ENCODE data around the gene PACS2. TPM values are rescaled to one million over a fixed set of nuclear protein-coding genes. Genes with fewer than 3 reads are reported as not detected.

Gene PACS2
- total and polyA plus RNA-seq, 4 experiments from 2014 or later = 1.9 to 76.6 (median 39.3) TPM

DNA sequence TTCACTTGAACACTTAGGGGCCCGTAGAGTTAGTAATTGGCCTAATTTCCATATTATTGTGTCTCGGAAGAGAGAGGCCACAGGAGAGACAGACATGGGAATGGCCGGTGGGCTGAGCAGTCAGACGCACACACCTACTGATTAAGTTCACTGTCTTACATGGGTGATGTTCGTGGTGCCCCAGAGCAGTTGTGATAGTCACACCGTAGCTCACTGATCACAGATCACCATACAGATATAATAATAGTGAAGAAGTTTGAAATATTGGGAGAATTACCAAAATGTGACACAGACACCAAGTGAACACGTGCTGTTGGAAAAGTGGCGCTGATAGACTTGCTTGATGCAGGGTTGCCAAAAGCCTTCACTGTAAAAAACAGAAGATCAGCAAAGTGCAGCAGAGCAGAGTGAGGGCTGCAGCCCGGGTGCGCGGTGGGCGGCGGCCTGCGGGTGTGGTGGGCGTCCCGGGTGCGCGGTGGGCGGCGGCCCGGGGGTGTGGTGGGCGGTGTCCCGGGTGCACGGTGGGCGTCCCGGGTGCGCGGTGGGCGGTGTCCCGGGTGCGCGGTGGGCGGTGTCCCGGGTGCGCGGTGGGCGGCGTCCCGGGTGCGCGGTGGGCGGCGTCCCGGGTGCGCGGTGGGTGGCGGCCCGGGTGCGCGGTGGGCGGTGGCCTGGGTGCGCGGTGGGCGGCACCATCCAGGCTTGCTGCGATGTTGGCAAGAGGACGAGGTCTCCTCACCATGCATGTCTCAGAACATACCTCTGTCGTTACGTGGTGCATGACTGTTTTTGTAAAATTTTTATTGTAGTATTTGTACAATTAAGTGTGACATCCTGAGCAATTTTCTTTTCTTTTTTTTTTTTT, 49.5 kb downstream of the PACS2 start:
- Mint-ChIP-seq H3K9me3 (no peaks in the 10 kb centered on the region), H3K4me3 (peak overlapping the region; percentile 20 to 85 (median 68)), H3K27ac (peak overlapping the region in 3 of 7 donors; percentile 45 to 72 (median 64)), H3K4me1 (peaks cover 5 to 11% (median 8%) of the 10 kb centered on the region in 4 donors), H3K36me3 (peaks cover 0 to 1% of the 10 kb centered on the region in 2 donors), H3K27me3 (no peaks in the 10 kb centered on the region)
- intact Hi-C loops (cut with micrococcal nuclease) = no loop called here
- CTCF ChIA-PET (ENCODE audit: partially characterized antibody) = interaction anchor here (1.4 kb wide), 1 partner anchor 126 kb away, joined by 3 read pairs; no protein-coding TSS in a partner anchor
- POLR2A ChIA-PET (ENCODE audit: partially characterized antibody) = interaction anchor here (1.2 to 2.1 kb wide), 2 partner anchors 34 to 126 kb away, joined by 3 to 7 read pairs; no protein-coding TSS in a partner anchor
- no peaks in the 10 kb centered on the region for H3K9me3 ChIP-seq (ENCODE audit: control insufficient read depth in 1 of 2, low read length in 2 of 2)
- peak; percentile 38 to 49 (median 45) for DNase-seq
- no peaks in the 10 kb centered on the region for H3K36me3 ChIP-seq (ENCODE audit: insufficient read depth, low read length)
- peaks cover 8% of the 10 kb centered on the region for H3K4me1 ChIP-seq (ENCODE audit: insufficient read depth, low read length)
- H3K27me3 ChIP-seq (ENCODE audit: insufficient read depth, low read length) = no peaks in the 10 kb centered on the region
- no peak overlapping the region for H3K4me3 ChIP-seq (ENCODE audit: low read length in 2 of 2)
- no peak overlapping the region for H3K27ac ChIP-seq (ENCODE audit: low read depth, low read length)

DNA sequence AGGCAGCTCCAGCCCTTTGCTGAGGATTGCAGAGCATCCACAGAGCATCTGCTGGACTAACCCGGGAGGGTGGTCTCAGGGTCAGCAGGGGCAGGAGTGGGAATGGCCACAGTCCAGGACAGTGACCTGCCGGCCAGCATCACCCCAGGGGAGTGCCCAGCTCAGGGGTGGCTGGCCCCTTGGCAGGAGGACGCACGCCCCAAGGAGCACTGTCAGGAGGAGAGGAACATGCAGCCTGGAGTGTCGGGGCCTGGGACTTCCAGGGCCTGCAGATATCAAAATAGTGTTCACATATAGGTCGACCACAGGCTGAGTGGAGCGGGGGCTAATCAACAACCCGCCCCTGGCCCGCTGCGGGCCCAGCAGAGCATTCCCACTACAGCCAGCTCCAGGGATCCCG, 50.6 kb downstream of the PACS2 start:
- H3K27ac Mint-ChIP-seq = no peak overlapping the region
- H3K36me3 Mint-ChIP-seq = peaks cover 0 to 1% of the 10 kb centered on the region in 2 donors
- no peaks in the 10 kb centered on the region for H3K9me3 Mint-ChIP-seq
- Histone ChIP-seq H3K9me3 (ENCODE audit: control insufficient read depth in 1 of 2, low read length in 2 of 2) (no peaks in the 10 kb centered on the region), H3K27ac (ENCODE audit: low read depth, low read length) (no peak overlapping the region), H3K4me1 (ENCODE audit: insufficient read depth, low read length) (peaks cover 8% of the 10 kb centered on the region), H3K4me3 (ENCODE audit: low read length in 2 of 2) (no peak overlapping the region), H3K36me3 (ENCODE audit: insufficient read depth, low read length) (no peaks in the 10 kb centered on the region), H3K27me3 (ENCODE audit: insufficient read depth, low read length) (no peaks in the 10 kb centered on the region)
- no peak overlapping the region for H3K4me3 Mint-ChIP-seq
- intact Hi-C loops (cut with micrococcal nuclease) = no loop called here
- peaks cover 5 to 11% (median 8%) of the 10 kb centered on the region in 4 donors for H3K4me1 Mint-ChIP-seq
- CTCF ChIA-PET (ENCODE audit: partially characterized antibody) = interaction anchor here (1.1 to 1.4 kb wide), 2 partner anchors 125 to 270 kb away, joined by 3 read pairs; no protein-coding TSS in a partner anchor
- H3K27me3 Mint-ChIP-seq = no peaks in the 10 kb centered on the region
- DNase-seq = no peak
- POLR2A ChIA-PET (ENCODE audit: partially characterized antibody) = interaction anchor here (0.9 to 2.1 kb wide), 3 partner anchors 33 to 135 kb away, joined by 3 to 7 read pairs (median 3); no protein-coding TSS in a partner anchor

DNA sequence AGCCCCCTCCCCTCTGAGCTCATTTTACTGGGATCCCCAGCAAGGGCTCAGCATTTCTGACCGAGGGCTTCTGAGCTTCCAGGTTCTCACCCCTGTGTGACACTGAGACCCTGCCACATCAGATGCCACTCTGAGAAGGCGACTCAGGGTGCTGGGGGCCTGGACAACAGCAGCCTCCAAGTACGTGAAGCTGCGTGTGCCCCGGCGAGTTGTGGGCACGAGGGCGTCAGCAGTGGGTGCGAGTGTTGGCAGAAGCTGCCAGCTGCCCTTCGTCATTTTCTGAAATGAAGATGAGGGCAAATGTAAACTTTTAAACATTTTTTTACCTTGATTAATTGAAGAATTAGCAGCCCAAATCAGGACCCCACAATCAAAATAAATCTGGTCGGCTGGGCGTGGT, 51.1 kb downstream of the PACS2 start:
- no peaks in the 10 kb centered on the region for H3K9me3 ChIP-seq (ENCODE audit: control insufficient read depth in 1 of 2, low read length in 2 of 2)
- H3K36me3 Mint-ChIP-seq = peaks cover 2 to 3% of the 10 kb centered on the region in 2 donors
- CTCF ChIA-PET (ENCODE audit: partially characterized antibody) = interaction anchor here (1.1 kb wide), 1 partner anchor 270 kb away, joined by 3 read pairs; no protein-coding TSS in a partner anchor
- intact Hi-C loops (cut with micrococcal nuclease) = no loop called here
- no peaks in the 10 kb centered on the region for H3K27me3 Mint-ChIP-seq
- no peak overlapping the region for H3K27ac Mint-ChIP-seq
- H3K4me3 Mint-ChIP-seq = no peak overlapping the region
- DNase-seq = no peak
- peaks cover 6 to 12% (median 9%) of the 10 kb centered on the region in 4 donors for H3K4me1 Mint-ChIP-seq
- H3K9me3 Mint-ChIP-seq = no peaks in the 10 kb centered on the region
- no peak overlapping the region for H3K4me3 ChIP-seq (ENCODE audit: low read length in 2 of 2)
- no peaks in the 10 kb centered on the region for H3K36me3 ChIP-seq (ENCODE audit: insufficient read depth, low read length)
- no peak overlapping the region for H3K27ac ChIP-seq (ENCODE audit: low read depth, low read length)
- no peaks in the 10 kb centered on the region for H3K27me3 ChIP-seq (ENCODE audit: insufficient read depth, low read length)
- POLR2A ChIA-PET (ENCODE audit: partially characterized antibody) = interaction anchor here (0.9 to 2.1 kb wide), 5 partner anchors 32 to 163 kb away, joined by 3 to 7 read pairs (median 3); no protein-coding TSS in a partner anchor
- H3K4me1 ChIP-seq (ENCODE audit: insufficient read depth, low read length) = peaks cover 8% of the 10 kb centered on the region

DNA sequence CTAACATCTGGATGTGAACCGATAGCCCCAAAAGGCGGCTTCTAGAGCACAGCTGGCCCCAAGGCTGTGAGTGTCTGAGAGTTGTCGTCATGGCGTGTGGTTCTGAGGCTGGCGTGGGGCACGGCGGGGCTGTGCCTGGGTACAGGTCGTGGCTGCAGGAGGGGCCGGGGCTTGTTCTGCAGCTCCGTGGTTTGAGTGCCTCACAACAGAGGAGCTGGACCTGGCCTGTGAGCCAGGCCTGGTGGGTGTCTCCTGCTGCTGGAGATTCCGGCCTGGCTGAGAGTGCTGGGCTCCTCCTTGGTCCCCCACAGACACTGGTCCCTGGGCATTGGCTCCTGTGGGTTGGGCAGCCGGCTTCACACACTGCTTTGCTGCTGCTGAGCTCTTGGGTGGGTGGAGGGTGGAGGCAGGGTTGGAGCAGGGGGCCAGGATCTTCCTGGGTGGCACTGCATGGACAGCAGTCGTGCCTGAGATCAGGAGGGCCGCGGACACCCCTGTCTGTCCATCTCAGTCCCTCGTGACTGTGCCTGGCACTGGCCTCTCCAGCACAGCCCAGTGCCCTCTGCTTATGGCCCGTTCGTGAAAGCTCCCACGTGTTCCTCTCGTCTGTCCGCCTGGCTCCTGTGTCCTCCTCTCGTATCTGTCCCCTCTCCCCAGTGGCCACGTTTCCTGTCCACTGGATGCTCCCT, 52.0 kb downstream of the PACS2 start:
- H3K27me3 Mint-ChIP-seq = no peaks in the 10 kb centered on the region
- ChIA-PET POLR2A (ENCODE audit: partially characterized antibody) (interaction anchor here (0.9 to 2.1 kb wide), 3 partner anchors 114 to 162 kb away, joined by 3 to 7 read pairs (median 3); no protein-coding TSS in a partner anchor), CTCF (ENCODE audit: partially characterized antibody) (interaction anchor here (2.9 kb wide), 1 partner anchor 123 kb away, joined by 13 read pairs; no protein-coding TSS in a partner anchor)
- no peak overlapping the region for H3K27ac Mint-ChIP-seq
- intact Hi-C loops (cut with micrococcal nuclease) = no loop called here
- no peak overlapping the region for H3K4me3 ChIP-seq (ENCODE audit: low read length in 2 of 2)
- H3K36me3 Mint-ChIP-seq = peaks cover 5% of the 10 kb centered on the region in 2 donors
- H3K36me3 ChIP-seq (ENCODE audit: insufficient read depth, low read length) = no peaks in the 10 kb centered on the region
- H3K4me3 Mint-ChIP-seq = no peak overlapping the region
- no peaks in the 10 kb centered on the region for H3K9me3 Mint-ChIP-seq
- no peak for DNase-seq
- H3K4me1 Mint-ChIP-seq = peaks cover 9 to 17% (median 13%) of the 10 kb centered on the region in 4 donors
- H3K4me1 ChIP-seq (ENCODE audit: insufficient read depth, low read length) = peaks cover 8% of the 10 kb centered on the region
- H3K9me3 ChIP-seq (ENCODE audit: control insufficient read depth in 1 of 2, low read length in 2 of 2) = no peaks in the 10 kb centered on the region
- H3K27me3 ChIP-seq (ENCODE audit: insufficient read depth, low read length) = no peaks in the 10 kb centered on the region
- H3K27ac ChIP-seq (ENCODE audit: low read depth, low read length) = no peak overlapping the region

DNA sequence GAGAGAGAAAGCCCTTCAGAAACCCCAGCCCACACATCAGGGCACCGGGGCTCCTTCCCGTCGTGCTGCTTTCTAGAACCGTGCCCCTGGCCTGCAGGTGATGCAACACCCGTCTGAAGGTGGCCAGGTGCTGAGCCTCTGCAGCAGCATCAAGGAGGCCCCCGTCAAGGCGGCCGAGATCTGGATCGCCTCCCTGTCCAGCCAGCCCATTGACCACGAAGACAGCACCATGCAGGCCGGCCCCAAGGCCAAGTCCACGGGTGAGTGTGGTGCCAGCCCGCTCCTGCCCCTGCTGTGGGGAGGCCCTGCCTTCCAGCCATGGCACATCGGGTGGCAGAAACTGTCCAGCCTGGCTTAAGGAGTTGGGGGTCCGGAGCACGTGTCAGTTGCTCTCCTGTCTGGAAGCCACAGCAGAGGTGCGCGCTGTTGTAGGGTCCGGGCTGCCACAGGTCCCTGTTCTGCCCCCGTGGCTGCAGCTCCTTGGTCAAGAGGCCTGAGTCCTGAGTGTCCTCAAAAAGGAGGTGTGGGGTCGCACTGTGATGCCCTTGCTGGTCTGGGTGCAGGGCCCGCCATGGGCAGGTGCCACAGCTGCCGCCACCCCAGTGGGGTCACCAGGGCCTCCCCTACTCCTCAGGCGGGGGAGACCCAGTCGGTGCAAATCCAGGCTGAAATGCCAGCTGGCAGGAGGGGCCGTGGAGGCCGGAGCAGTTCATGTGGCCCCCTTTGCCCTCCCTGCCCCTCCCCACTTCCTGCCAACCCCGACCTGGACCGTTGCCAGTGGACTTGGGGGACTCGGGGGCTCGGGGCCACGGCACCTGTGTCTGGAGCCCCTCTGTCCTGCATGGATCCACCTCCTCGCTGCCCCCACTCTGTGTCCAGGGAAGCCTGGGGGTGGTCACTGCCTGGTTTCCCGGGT, 52.8 kb downstream of the PACS2 start:
- H3K36me3 ChIP-seq (ENCODE audit: insufficient read depth, low read length) = no peaks in the 10 kb centered on the region
- Mint-ChIP-seq H3K4me1 (peaks cover 9 to 17% (median 13%) of the 10 kb centered on the region in 4 donors), H3K36me3 (peaks cover 5% of the 10 kb centered on the region in 2 donors), H3K27ac (no peak overlapping the region), H3K4me3 (no peak overlapping the region), H3K9me3 (no peaks in the 10 kb centered on the region), H3K27me3 (no peaks in the 10 kb centered on the region)
- H3K27ac ChIP-seq (ENCODE audit: low read depth, low read length) = no peak overlapping the region
- no peak for DNase-seq
- no peaks in the 10 kb centered on the region for H3K9me3 ChIP-seq (ENCODE audit: control insufficient read depth in 1 of 2, low read length in 2 of 2)
- H3K4me3 ChIP-seq (ENCODE audit: low read length in 2 of 2) = no peak overlapping the region
- ChIA-PET CTCF (ENCODE audit: partially characterized antibody) (interaction anchor here (2.9 kb wide), 1 partner anchor 122 kb away, joined by 13 read pairs; no protein-coding TSS in a partner anchor), POLR2A (ENCODE audit: partially characterized antibody) (no interaction called here)
- peaks cover 8% of the 10 kb centered on the region for H3K4me1 ChIP-seq (ENCODE audit: insufficient read depth, low read length)
- intact Hi-C loops (cut with micrococcal nuclease) = no loop called here
- no peaks in the 10 kb centered on the region for H3K27me3 ChIP-seq (ENCODE audit: insufficient read depth, low read length)

DNA sequence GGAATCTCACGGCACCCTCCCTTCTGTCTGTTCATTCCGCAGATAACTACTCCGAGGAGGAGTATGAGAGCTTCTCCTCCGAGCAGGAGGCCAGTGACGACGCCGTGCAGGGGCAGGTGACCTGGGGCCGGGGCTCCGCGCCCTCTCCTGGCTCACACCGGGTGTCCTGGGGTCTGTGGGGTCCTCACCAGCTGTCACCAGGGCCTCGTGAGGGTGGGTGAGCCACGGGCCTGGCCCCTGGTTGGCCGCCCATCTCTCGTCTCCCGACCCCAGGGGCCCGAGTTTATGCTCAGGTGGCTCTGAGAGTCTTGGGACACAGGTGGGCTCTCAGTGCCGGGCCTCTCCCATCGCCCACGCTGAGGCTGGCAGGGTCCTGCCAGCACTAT, 53.5 kb downstream of the PACS2 start:
- intact Hi-C loops (cut with micrococcal nuclease) = no loop called here
- POLR2A ChIA-PET (ENCODE audit: partially characterized antibody) = no interaction called here

More for the DNA sequence above, 53.5 kb downstream of the PACS2 start:
- H3K9me3 Mint-ChIP-seq = no peaks in the 10 kb centered on the region
- H3K9me3 ChIP-seq (ENCODE audit: control insufficient read depth in 1 of 2, low read length in 2 of 2) = no peaks in the 10 kb centered on the region
- no peaks in the 10 kb centered on the region for H3K27me3 Mint-ChIP-seq
- H3K36me3 Mint-ChIP-seq = peaks cover 5% of the 10 kb centered on the region in 2 donors
- peaks cover 8% of the 10 kb centered on the region for H3K4me1 ChIP-seq (ENCODE audit: insufficient read depth, low read length)
- no peaks in the 10 kb centered on the region for H3K36me3 ChIP-seq (ENCODE audit: insufficient read depth, low read length)
- no peak for DNase-seq
- H3K4me3 Mint-ChIP-seq = no peak overlapping the region
- H3K27ac ChIP-seq (ENCODE audit: low read depth, low read length) = no peak overlapping the region
- no peak overlapping the region for H3K4me3 ChIP-seq (ENCODE audit: low read length in 2 of 2)
- CTCF ChIA-PET (ENCODE audit: partially characterized antibody) = interaction anchor here (2.9 kb wide), 1 partner anchor 122 kb away, joined by 13 read pairs; no protein-coding TSS in a partner anchor
- H3K27ac Mint-ChIP-seq = no peak overlapping the region
- no peaks in the 10 kb centered on the region for H3K27me3 ChIP-seq (ENCODE audit: insufficient read depth, low read length)
- peaks cover 9 to 17% (median 13%) of the 10 kb centered on the region in 4 donors for H3K4me1 Mint-ChIP-seq

All from CD4-positive, alpha-beta memory T cell (primary cell).